GM15510 (cell line): ENCODE results near the gene GADD45B.
A peak's percentile ranks its signal among the peaks of the same experiment; 100 is the strongest.

Source experiments
- POLR2A ChIP-seq: IDR thresholded peaks from 3 replicates; pipeline ENCODE4 v1.6.1; 2011; ENCODE audit warnings: borderline replicate concordance; ENCODE audit not compliant: insufficient read length; ENCODE audit errors: extremely low read depth

Gene GADD45B, protein sequence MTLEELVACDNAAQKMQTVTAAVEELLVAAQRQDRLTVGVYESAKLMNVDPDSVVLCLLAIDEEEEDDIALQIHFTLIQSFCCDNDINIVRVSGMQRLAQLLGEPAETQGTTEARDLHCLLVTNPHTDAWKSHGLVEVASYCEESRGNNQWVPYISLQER

DNA sequence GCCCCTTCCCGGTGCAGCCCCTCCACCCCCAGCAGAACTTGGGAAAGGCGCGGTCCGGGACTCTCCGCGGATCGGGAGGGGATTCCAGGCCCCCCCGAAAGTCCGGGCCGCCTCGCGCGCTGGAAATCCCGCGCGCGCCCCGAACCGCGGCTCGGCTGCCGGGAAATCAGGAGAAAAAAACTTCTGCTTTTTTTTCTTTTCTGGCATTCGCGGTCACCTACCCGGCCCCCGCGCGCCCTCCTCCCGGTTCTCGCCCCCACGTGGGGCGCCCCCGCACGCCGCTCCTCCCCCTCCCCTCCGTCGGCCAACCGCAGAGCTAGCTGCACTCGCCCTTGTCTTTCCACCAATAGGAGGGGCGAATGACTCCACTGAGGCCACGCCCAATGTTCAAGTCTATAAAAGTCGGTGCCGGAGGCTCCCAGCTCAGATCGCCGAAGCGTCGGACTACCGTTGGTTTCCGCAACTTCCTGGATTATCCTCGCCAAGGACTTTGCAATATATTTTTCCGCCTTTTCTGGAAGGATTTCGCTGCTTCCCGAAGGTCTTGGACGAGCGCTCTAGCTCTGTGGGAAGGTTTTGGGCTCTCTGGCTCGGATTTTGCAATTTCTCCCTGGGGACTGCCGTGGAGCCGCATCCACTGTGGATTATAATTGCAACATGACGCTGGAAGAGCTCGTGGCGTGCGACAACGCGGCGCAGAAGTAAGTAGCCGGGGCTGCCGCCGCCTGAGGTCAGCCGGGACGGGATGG lies at the start of gene GADD45B:
TSS of gene GADD45B (plus strand) at position 426 of the 749 bp plus-strand sequence. CDS start at position 658, 232 bp downstream.
- TF ChIP-seq POLR2A = peak; percentile 100

DNA sequence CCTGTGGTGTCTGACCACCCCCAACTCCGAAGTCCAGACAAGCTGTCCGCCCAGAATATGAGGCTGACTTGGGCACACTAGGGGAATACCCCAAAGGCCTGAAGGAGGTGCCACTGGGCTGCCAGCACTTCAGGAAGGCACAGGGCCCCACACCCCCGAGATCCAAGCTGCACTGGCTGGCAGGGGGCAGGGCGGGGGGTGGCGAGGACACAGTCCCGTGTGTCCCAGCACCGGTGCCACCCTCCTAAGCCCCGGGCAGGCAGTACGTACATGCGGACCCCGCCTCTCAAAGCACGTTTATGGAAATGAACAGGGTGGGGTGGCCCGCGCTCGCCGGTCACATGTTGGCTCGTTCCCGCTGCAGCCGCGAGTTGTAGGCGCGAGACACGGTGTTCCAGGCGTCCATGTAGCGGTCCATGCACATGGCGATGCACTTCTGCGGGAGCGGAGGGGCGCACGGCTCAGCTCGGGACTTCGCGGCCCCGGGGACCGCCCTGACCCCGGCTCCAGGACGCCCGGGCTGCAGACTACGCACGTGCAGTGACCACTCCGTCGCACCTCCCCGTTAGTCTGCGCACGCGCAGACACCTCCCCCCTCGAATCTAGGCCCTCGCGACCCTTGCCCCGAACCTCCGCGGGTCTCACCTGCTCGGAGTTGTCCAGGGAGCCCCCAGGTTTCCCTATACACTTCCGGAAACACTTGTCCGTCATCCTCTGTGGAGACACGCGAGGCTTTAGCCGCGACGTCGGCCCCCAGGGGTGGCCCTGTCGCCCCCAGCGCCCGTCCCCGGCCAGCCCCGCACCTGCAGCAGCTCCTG lies 49.1 kb upstream of the GADD45B start:
- TF ChIP-seq POLR2A = no peak

DNA sequence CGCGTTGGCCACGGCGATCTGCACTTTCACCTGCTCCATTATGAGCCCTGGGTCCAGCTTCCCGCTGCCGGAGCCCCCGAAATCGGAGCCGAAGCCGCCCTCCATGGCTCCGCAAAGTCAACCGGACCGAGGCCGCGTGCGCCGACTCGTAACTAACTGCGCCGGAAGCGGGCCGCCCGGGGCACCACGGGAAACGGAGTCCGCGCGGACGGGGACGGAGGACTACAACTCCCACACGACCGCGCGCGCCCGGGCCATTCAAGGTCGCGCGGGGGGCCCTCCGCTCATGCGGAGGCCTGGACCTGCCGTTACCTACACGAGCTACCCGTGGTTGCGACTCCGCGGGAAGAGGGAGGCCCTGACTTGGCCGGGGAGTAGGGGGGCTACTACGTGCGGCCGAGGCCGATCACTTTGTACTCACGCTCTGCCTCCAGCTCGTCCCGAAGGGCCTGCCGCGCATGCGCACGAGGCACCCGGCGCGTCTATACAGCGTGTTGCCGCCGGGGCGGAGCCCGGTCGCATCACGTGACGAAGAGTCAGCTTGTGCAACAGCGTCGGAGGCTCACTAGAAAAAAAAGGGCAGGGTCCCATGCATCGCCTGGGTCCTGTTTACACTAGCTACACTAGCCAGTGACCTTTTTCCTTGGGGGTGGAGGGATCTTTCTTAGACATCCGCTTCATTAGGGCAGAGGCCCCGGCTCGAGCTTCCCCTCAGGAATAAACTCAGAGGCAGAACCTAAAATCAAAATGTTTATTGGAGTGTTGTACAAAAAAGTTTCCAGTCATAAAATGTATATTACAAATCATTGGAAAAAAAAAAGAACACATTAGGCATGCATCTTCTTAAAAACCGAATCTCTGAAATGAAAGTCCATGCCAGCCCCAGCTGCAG lies 48.3 kb upstream of the GADD45B start, which contains the start of gene TIMM13:
TSS of gene TIMM13 (minus strand) at position 158 of the 892 bp plus-strand sequence. CDS start at position 105, 53 bp downstream.
- TF ChIP-seq POLR2A = peak; percentile 65

DNA sequence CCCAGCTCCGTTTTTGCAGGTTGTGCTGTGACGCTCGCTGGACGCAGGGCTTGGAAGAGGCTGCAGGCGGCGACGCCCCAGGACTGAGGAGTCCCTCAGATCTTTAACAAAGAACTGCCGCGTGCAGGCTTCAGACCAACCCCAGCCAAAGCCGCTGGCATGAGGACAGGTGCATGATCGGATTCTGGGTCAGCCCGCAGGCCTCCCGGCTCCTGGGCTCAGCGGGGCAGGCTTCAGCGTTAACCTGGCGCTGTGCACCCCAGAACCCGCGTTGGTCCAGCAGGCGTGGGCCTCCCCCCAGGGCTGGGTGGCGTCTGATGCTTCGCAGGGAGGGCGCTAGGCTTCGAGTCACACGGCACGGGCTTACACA lies 47.6 kb upstream of the GADD45B start:
- TF ChIP-seq POLR2A = no peak

DNA sequence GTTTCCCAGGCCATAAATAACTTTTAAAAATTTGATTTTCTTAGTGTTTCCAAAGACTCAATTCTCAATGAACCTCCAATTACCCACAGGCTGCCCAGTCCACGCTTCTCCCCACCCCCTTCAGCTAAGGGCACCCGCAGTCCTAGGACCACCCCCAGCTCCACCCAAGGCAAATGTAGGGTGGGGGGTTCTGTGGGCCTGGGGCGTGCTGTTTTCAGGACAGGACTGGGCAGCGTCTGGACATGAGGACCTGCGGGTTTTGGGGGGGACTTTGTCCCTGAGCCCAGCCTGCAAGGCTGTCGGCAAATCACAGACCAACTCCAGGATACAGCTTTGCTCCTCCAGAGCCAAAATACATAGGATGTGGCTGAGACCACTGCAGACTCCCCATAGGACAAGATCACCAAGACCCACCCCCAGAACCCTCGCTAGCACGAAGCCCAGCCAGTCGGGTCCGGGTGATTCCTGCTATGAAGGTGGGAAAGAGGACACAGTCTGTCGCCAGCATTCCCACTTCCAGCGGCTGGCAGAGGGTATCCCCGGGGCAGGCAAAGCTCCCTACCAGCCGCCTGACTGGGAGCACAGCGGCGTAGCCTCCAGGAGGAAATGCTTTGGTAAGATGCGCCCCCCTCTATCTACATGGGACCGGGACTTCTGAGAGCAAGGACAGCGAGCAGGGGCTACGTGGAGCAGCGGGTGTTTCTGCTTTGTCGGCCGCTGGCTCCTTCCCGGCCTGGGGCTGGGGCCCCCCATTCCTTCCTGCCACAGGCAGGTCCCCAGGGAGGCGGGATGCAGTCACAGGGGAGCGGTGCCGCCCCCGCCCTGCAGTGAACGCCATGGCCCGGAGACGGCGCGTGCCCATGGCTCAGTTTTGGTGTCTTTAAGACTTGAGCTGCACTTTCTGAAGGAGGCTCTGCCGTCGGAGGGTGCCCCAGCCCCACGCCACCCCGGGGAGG lies 46.9 kb upstream of the GADD45B start:
- no peak for TF ChIP-seq POLR2A

DNA sequence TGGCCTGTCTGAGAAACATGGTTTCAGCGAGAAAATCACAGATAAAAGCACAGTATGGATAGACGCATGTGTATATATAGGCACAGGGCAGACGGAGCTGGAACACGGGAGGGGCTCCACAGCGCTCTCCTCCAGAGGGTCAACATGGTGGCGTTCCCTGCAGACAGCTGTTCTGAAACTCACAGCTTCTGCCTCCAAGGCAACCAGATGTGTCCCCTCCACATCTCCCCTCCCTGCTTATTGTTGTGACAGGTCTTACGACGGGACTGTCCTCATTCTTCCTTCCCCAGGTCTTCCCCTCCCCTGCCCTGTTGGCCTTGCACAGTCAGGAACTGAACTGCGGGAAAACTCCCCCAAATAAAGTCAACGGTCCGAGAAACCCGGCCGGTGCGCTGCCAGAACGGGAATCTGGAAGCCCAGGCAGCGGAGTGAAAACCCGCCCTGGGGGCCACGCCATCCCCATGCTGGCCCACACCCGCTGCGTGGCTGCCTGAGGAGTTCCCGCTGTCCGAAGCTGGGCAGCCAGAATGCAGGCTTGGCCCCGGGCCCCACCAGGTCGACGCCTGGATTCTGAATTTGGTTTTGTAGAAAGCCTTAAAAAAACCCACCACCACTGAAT lies 45.9 kb upstream of the GADD45B start:
- TF ChIP-seq POLR2A = no peak

DNA sequence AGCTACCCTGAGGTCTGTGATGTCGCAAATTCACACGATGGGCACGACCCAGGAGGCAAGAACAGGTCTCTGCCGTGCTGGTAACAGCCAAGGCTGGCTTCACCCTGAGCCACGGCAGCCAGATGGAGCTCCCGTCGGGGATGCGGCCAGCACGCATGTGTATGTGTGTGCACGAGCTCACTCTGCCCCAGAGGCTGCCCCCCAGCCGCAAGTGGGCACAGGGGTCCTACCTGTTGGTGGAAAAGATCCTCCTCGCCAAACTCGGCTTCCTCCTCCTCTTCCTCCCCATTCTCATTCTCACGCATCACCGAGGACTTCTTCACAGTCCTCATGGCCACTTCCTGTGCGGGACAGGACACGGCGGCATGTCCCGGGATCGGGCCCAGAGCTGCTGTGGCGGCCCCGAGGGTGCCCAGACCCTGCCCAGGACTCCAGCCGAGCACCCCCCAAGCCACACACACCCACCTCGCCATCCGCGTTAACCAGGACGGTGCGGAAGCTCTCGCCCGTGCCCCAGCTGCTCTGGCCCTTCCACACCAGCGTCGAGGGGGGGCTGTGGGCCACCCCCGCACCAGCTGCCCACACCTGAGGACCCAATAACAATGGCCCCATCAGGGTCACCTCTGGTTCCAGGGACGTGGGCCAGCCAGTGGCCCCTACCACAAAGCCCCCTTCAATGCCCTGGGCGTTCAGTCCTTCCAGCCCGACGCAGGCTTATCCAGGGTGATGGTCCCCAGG lies 44.4 kb upstream of the GADD45B start:
- no peak for TF ChIP-seq POLR2A

DNA sequence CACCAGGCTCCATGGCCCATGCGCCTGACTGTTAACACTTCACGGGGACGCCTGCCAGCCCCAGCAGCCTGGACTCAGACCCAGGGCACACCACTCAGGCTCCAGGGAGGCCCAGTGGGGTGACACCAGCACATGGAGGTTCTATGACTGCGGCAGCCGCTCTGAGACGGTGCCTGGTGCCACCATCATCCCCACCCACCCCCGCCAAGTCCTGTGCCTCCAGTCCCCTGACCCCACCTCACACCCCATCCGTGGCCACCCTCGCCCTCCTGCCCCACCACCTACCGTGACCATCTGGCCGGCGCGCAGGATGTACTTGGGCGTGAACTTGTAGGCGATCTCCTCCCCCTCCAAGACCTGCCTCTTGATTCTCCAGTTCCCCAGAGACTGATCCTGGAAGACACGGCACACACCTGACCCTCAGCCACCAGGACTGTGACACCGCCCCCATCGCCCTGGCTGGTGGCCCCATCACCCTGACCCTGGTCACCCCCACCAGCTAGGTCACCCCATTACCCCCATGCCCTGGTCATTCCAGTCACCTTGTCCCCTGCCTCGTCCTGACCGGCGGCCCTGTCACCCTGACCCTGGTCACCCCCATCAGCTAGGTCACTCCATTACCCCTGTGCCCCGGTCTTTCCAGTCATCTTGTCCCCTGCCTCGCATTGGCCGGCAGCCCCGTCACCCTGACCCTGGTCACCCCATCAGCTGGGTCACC lies 43.6 kb upstream of the GADD45B start:
- TF ChIP-seq POLR2A = no peak

DNA sequence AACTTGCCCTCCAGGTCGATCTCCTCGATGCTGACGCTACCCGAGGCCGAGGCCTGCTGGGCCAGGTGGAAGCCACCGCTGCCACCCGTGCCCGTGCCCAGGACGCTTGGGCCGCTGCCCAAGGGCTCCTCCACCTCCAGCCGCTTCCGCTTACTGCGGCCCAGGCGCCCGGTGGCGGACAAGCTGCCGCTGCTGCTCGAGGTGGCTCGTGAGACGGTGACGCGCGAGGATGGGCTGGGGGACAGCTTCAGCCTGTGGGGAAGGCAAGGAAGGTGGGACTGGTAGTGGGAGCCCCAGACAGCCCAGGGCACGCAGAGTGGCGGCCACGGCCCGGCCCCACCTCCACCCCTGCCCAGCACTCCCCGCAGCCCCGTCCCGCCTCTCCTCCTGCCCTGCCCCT lies 42.1 kb upstream of the GADD45B start:
- TF ChIP-seq POLR2A = no peak

DNA sequence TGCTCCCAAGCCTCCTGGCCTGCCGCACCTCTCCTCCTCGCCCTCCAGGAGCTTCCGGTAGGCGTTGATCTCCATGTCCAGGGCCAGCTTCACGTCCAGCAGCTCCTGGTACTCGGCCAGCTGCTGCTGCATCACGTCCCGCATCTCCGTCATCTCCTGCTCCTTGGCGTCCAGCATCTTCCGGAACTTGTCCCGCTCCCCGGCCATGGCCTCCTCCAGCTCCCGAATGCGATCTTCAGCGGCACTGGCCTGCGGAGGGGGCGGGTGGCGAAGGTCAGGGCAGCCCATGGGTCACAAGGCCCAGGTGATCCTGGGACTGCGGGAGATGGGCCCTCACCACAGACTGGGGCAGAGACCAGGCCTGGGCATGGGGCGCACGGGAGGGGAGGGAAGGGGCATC lies 41.7 kb upstream of the GADD45B start:
- TF ChIP-seq POLR2A = no peak

DNA sequence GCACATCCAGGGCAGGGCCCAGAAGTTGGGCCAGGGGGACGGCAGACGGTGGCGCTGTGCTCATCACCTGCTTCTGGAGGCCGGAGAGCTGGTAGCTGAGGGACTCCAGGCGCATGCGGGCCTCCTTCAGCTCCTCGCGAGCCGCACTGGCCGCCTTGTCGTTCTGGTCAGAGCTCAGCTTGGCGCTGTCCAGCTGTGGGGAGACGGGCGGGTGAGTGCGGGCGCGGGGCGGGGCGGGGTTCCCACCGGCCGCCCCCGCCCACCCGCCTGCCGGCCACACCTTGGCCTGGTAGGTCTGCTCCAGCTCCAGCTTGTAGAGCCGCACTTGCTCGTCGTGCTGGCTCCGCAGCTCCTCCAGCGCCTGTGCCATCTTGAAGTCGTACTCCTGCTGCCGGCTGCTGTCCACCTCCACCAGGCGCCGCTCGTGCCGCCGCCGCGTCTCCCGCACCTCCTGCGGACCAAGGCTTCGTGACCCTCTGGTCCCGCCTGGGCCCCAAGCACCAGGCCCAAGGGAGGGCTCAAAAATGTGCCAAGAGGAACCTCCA lies 41.1 kb upstream of the GADD45B start:
- no peak for TF ChIP-seq POLR2A
